ENCODE data around the gene TRIM44. TPM values are rescaled to one million over a fixed set of nuclear protein-coding genes. Genes with fewer than 3 reads are reported as not detected.
"Not testable (repeated sequence)": the region's sequence is repeated elsewhere in the genome, so short reads cannot be mapped to it uniquely, and the experiment has no call there.

The TRIM44 gene
- total RNA-seq, 4 donors from 2014 or later, result 22.3 to 46.7 (median 39.5) TPM

- Histone ChIP-seq H3K36me3 (no peaks in the 10 kb centered on the region), H3K4me3 (no peak overlapping the region), H3K27me3 (no peaks in the 10 kb centered on the region), H3K27ac (no peak overlapping the region), H3K9me3 (no peaks in the 10 kb centered on the region), H3K4me1 (peaks cover 0 to 17% (median 0%) of the 10 kb centered on the region in 4 donors)
- DNase-seq (ENCODE audit: low spot score in 2 of 2), result no peak
- 90 to 97% methylated on average over 2 of the region's 2 CpGs for WGBS, 2 donors
- no peak for TF ChIP-seq CTCF (IDR thresholded peaks at IDR 0.05)
- TF ChIP-seq EP300 (IDR thresholded peaks at IDR 0.05), result no peak
- no peak for TF ChIP-seq POLR2A (IDR thresholded peaks at IDR 0.05)
Measured at GRCh38 chr11:35856259-35856658, 193.7 kb downstream of the TRIM44 start.

GRCh38 chr11:35856756-35857155 is 194.2 kb downstream of the TRIM44 start:
- no peak for DNase-seq (ENCODE audit: low spot score in 2 of 2)
- peaks cover 0 to 17% (median 0%) of the 10 kb centered on the region in 4 donors for H3K4me1 ChIP-seq
- no peaks in the 10 kb centered on the region for H3K9me3 ChIP-seq
- no peak for TF ChIP-seq POLR2A (IDR thresholded peaks at IDR 0.05)
- no peak for TF ChIP-seq EP300 (IDR thresholded peaks at IDR 0.05)
- no peak for TF ChIP-seq CTCF (IDR thresholded peaks at IDR 0.05)
- H3K27ac ChIP-seq, result no peak overlapping the region
- no peaks in the 10 kb centered on the region for H3K27me3 ChIP-seq
- H3K4me3 ChIP-seq, result no peak overlapping the region
- no peaks in the 10 kb centered on the region for H3K36me3 ChIP-seq

GRCh38 chr11:35857922-35858321 is 195.3 kb downstream of the TRIM44 start:
- no peak for TF ChIP-seq CTCF (IDR thresholded peaks at IDR 0.05)
- 95 to 97% methylated on average over 3 of the region's 3 CpGs for WGBS, 2 donors
- no peaks in the 10 kb centered on the region for H3K27me3 ChIP-seq
- H3K4me1 ChIP-seq, result peaks cover 0 to 11% (median 0%) of the 10 kb centered on the region in 4 donors
- no peaks in the 10 kb centered on the region for H3K9me3 ChIP-seq
- no peak for DNase-seq (ENCODE audit: low spot score in 2 of 2)
- H3K4me3 ChIP-seq, result no peak overlapping the region
- no peak overlapping the region for H3K27ac ChIP-seq
- H3K36me3 ChIP-seq, result no peaks in the 10 kb centered on the region

GRCh38 chr11:35859301-35859700 is 196.7 kb downstream of the TRIM44 start:
- Histone ChIP-seq H3K4me1 (peaks cover 0 to 11% (median 0%) of the 10 kb centered on the region in 4 donors), H3K27me3 (no peaks in the 10 kb centered on the region), H3K4me3 (no peak overlapping the region), H3K36me3 (no peaks in the 10 kb centered on the region), H3K27ac (no peak overlapping the region), H3K9me3 (no peaks in the 10 kb centered on the region)
- TF ChIP-seq CTCF (IDR thresholded peaks at IDR 0.05) (no peak), POLR2A (IDR thresholded peaks at IDR 0.05) (no peak), EP300 (IDR thresholded peaks at IDR 0.05) (no peak)
- DNase-seq (ENCODE audit: low spot score in 2 of 2), result no peak
- WGBS, 2 donors, result 73 to 77% methylated on average over 2 of the region's 2 CpGs

GRCh38 chr11:35860194-35860593 is 197.6 kb downstream of the TRIM44 start:
- H3K36me3 ChIP-seq; H3K27ac ChIP-seq; H3K9me3 ChIP-seq; H3K27me3 ChIP-seq; DNase-seq (ENCODE audit: low spot score in 2 of 2); H3K4me3 ChIP-seq: not testable (repeated sequence)
- peaks cover 0 to 11% (median 0%) of the 10 kb centered on the region in 4 donors for H3K4me1 ChIP-seq
- WGBS, 2 donors, result 89 to 98% methylated on average over 3 of the region's 3 CpGs

GRCh38 chr11:35861191-35861590 is 198.6 kb downstream of the TRIM44 start:
- Histone ChIP-seq H3K27ac (no peak overlapping the region), H3K36me3 (no peaks in the 10 kb centered on the region), H3K4me1 (peaks cover 0 to 2% (median 0%) of the 10 kb centered on the region in 4 donors), H3K9me3 (no peaks in the 10 kb centered on the region), H3K4me3 (no peak overlapping the region), H3K27me3 (no peaks in the 10 kb centered on the region)
- TF ChIP-seq POLR2A (IDR thresholded peaks at IDR 0.05) (no peak), EP300 (IDR thresholded peaks at IDR 0.05) (no peak), CTCF (IDR thresholded peaks at IDR 0.05) (no peak)
- WGBS, 2 donors, result 93 to 99% methylated on average over 15 of the region's 15 CpGs
- no peak for DNase-seq (ENCODE audit: low spot score in 2 of 2)
